Measurements from ENCODE around the gene SYTL4.

- no peak for TF ChIP-seq CTCF (IDR thresholded peaks at IDR 0.05 in 4 of 5, conservative IDR thresholded peaks at IDR 0.05 in 1 of 5)
- no peak for TF ChIP-seq POLR2A (IDR thresholded peaks at IDR 0.05)
These were observed 31.1 kb downstream of the SYTL4 start for GRCh38 chrX:100700809-100701208.
